GM21717 (cell line): ENCODE measurements around the gene LARP1B.
"Not testable (repeated sequence)": the region's sequence is repeated elsewhere in the genome, so short reads cannot be mapped to it uniquely, and the experiment has no call there.

Experiments
- ATAC-seq: cut with Tn5 transposase; IDR thresholded peaks from one replicate; pipeline ENCODE4 v1.9.1; 2021; ENCODE audit warnings: mild to moderate bottlenecking, moderate library complexity; ENCODE audit not compliant: unreplicated experiment

Gene LARP1B

GRCh38 chr4:128220286-128221235, 159.4 kb downstream of the LARP1B start:
- peak; percentile 74 for ATAC-seq

- ATAC-seq: no peak
Measured at GRCh38 chr4:128221586-128221985, 160.5 kb downstream of the LARP1B start.

- no peak for ATAC-seq
Measured at GRCh38 chr4:128225148-128225547, 164.0 kb downstream of the LARP1B start.

- no peak for ATAC-seq
Measured at GRCh38 chr4:128227991-128228571, 167.0 kb downstream of the LARP1B start.

- ATAC-seq: no peak
Measured at GRCh38 chr4:128228845-128229795, 168.0 kb downstream of the LARP1B start.

GRCh38 chr4:128232719-128233118, 171.6 kb downstream of the LARP1B start:
- ATAC-seq: no peak

- ATAC-seq: no peak
Measured at GRCh38 chr4:128234836-128235235, 173.7 kb downstream of the LARP1B start.

- no peak for ATAC-seq
Measured at GRCh38 chr4:128241019-128241418, 179.9 kb downstream of the LARP1B start.

GRCh38 chr4:128241425-128241913, 180.4 kb downstream of the LARP1B start:
- no peak for ATAC-seq

- no peak for ATAC-seq
Measured at GRCh38 chr4:128241981-128242380, 180.9 kb downstream of the LARP1B start.

GRCh38 chr4:128242601-128243000, 181.5 kb downstream of the LARP1B start:
- ATAC-seq: no peak

- ATAC-seq: no peak
Measured at GRCh38 chr4:128244379-128244778, 183.3 kb downstream of the LARP1B start.

- ATAC-seq: not testable (repeated sequence)
Measured at GRCh38 chr4:128245391-128245790, 184.3 kb downstream of the LARP1B start.

GRCh38 chr4:128247906-128248305, 186.8 kb downstream of the LARP1B start:
- ATAC-seq: no peak

- no peak for ATAC-seq
Measured at GRCh38 chr4:128249787-128250668, 188.9 kb downstream of the LARP1B start.

- ATAC-seq: no peak
Measured at GRCh38 chr4:128255906-128256305, 194.8 kb downstream of the LARP1B start.

GRCh38 chr4:128256539-128256938, 195.4 kb downstream of the LARP1B start:
- no peak for ATAC-seq

GRCh38 chr4:128258166-128258565, 197.1 kb downstream of the LARP1B start:
- not testable (repeated sequence) for ATAC-seq

GRCh38 chr4:128259889-128260288, 198.8 kb downstream of the LARP1B start:
- not testable (repeated sequence) for ATAC-seq
